HCT116 (cell line): ENCODE results near the gene OR5K4. TPM values are rescaled to one million over a fixed set of nuclear protein-coding genes. Genes with fewer than 3 reads are reported as not detected.

Experiments
- ATAC-seq: fragments of 200-7000 bp; cut with Tn5 transposase; 2 replicates; pipeline ENCODE4 v1.9.1; 2020; ENCODE audit warnings: mild to moderate bottlenecking, moderate library complexity
- BruUV-seq: library from RNA; stranded (reverse); fragments of 400-500 nt; replicated peaks from 2 replicates; lab custom pipeline; 2021; lab: Mats Ljungman, UMichigan
- CTCF ChIA-PET: fragments of 300-600 bp; sonication (Branson Sonifier 250); formaldehyde crosslinking; loops from one replicate; lab custom pipeline; 2021; ENCODE audit warnings: antibody characterized with exemption; lab: Charles Lee
- POLR2A ChIA-PET: fragments of 300-600, 350-600 bp; sonication (Branson Sonifier 250); formaldehyde crosslinking; loops from one replicate; lab custom pipeline; 2021; ENCODE audit warnings: antibody characterized with exemption; lab: Charles Lee
- RAD21 ChIA-PET, 2 experiments: fragments of 300-600 bp; sonication (Branson Sonifier 250); formaldehyde crosslinking; loops; one replicate each; lab custom pipeline; 2023; ENCODE audit warnings: low total read pairs in 2 of 2; ENCODE audit not compliant: uncharacterized antibody in 2 of 2, unreplicated experiment in 2 of 2, low non-redundant PET in 1 of 2; lab: Charles Lee
- DNase-seq: peaks from one replicate; pipeline ENCODE4 v3.0.0-alpha.2; 2010; ENCODE audit warnings: low read depth, low spot score
- H2AFZ ChIP-seq: fragments of 200-600 bp; shearing (Covaris generic), sonication (generic); 2 replicates; pipeline ENCODE4 v1.6.1; 2017; ENCODE audit warnings: low read depth, mixed run types, mixed read lengths, antibody characterized with exemption, low read length; ENCODE audit not compliant: poor library complexity, severe bottlenecking
- H3K27ac ChIP-seq: 2 replicates; pipeline ENCODE4 v1.5.1; 2012; ENCODE audit warnings: low read depth, low read length
- H3K27me3 ChIP-seq: fragments of 200-600 bp; sonication (generic); 2 replicates; pipeline ENCODE4 v1.6.1; 2016; ENCODE audit warnings: mixed run types, low read length, mixed read lengths; ENCODE audit not compliant: insufficient read depth
- H3K36me3 ChIP-seq, 2 experiments: fragments of 200-500 bp in 1 of 2; fragments of 200-600 bp in 1 of 2; sonication (Bioruptor generic) in 1 of 2; sonication (generic) in 1 of 2; 2 replicates each; pipeline versions ENCODE4 v1.5.1 to v1.6.1; 2014 to 2016; ENCODE audit warnings: low read length in 2 of 2, inconsistent platforms in 1 of 2, mixed read lengths in 1 of 2, mixed run types in 1 of 2; ENCODE audit not compliant: insufficient read depth in 2 of 2, control insufficient read depth in 1 of 2
- H3K4me1 ChIP-seq, 2 experiments: fragments of 200-600 bp in 1 of 2; sonication (generic) in 1 of 2; 2 replicates each; pipeline versions ENCODE4 v1.5.1 to v1.6.1; 2012 to 2017; ENCODE audit warnings: low read length in 2 of 2, inconsistent platforms in 1 of 2, mild to moderate bottlenecking in 1 of 2, mixed read lengths in 1 of 2, mixed run types in 1 of 2, moderate library complexity in 1 of 2; ENCODE audit not compliant: insufficient read depth in 2 of 2, control insufficient read depth in 1 of 2
- H3K4me2 ChIP-seq: fragments of 200-600 bp; sonication (generic); 2 replicates; pipeline ENCODE4 v1.6.1; 2017; ENCODE audit warnings: mixed run types, low read length, mixed read lengths
- H3K4me3 ChIP-seq, 2 experiments: fragments of 200-600 bp in 1 of 2; sonication (generic) in 1 of 2; replicated peaks in 1 of 2; 2 replicates each; pipeline ENCODE4 v1.5.1; 2011 to 2016; ENCODE audit warnings: low read length in 2 of 2, control low read depth in 1 of 2, low read depth in 1 of 2, mild to moderate bottlenecking in 1 of 2, mixed read lengths in 1 of 2, mixed run types in 1 of 2
- H3K79me2 ChIP-seq: fragments of 200-600 bp; sonication (generic); 2 replicates; pipeline ENCODE4 v1.6.1; 2017; ENCODE audit warnings: mild to moderate bottlenecking, mixed run types, low read length, moderate library complexity, mixed read lengths; ENCODE audit not compliant: insufficient read depth
- H3K9ac ChIP-seq: fragments of 200-600 bp; sonication (generic); 2 replicates; pipeline ENCODE4 v1.6.1; 2016; ENCODE audit warnings: low read length, mixed read lengths
- H3K9me2 ChIP-seq: fragments of 200-600 bp; sonication (generic), shearing (Covaris generic); 2 replicates; pipeline ENCODE4 v1.6.1; 2017; ENCODE audit warnings: mixed run types, mild to moderate bottlenecking, moderate library complexity; ENCODE audit not compliant: insufficient read depth
- H3K9me3 ChIP-seq, 2 experiments: fragments of 200-500 bp in 1 of 2; fragments of 200-600 bp in 1 of 2; sonication (Bioruptor generic) in 1 of 2; sonication (generic) in 1 of 2; 2 replicates each; pipeline ENCODE4 v1.6.1; 2014 to 2017; ENCODE audit warnings: low read length in 2 of 2, mixed read lengths in 2 of 2, inconsistent platforms in 1 of 2, low read depth in 1 of 2, mild to moderate bottlenecking in 1 of 2, mixed run types in 1 of 2, moderate library complexity in 1 of 2; ENCODE audit not compliant: control insufficient read depth in 1 of 2, insufficient read depth in 1 of 2
- H4K20me1 ChIP-seq: fragments of 200-600 bp; sonication (generic), shearing (Covaris generic); 2 replicates; pipeline ENCODE4 v1.6.1; 2017; ENCODE audit warnings: mixed run types, mild to moderate bottlenecking, moderate library complexity; ENCODE audit not compliant: insufficient read depth
- ATF3 ChIP-seq: IDR thresholded peaks from 2 replicates; pipeline ENCODE4 v1.6.1; 2012
- CBX3 ChIP-seq: IDR thresholded peaks from 2 replicates; pipeline ENCODE4 v1.6.1; 2012; ENCODE audit warnings: low read depth
- CTCF ChIP-seq, 3 experiments: fragments of 200-600 bp in 1 of 3; sonication (generic) in 1 of 3; IDR thresholded peaks in 2 of 3; conservative IDR thresholded peaks in 1 of 3; 2 replicates each; pipeline ENCODE4 v1.5.1; 2012 to 2017; ENCODE audit warnings: low read depth in 2 of 3, low read length in 2 of 3, antibody characterized with exemption in 1 of 3, borderline replicate concordance in 1 of 3, control low read depth in 1 of 3, mild to moderate bottlenecking in 1 of 3, mixed read lengths in 1 of 3, mixed run types in 1 of 3, moderate library complexity in 1 of 3; ENCODE audit not compliant: insufficient read depth in 1 of 3
- ELF1 ChIP-seq: IDR thresholded peaks from 2 replicates; pipeline ENCODE4 v1.6.1; 2012; ENCODE audit warnings: low read depth, borderline replicate concordance
- EZH2 ChIP-seq: fragments of 200-600 bp; sonication (generic); IDR thresholded peaks from 2 replicates; pipeline ENCODE4 v1.6.1; 2017; ENCODE audit warnings: antibody characterized with exemption, mixed run types
- EZH2phosphoT487 ChIP-seq: fragments of 200-600 bp; IDR thresholded peaks from 2 replicates; pipeline ENCODE4 v1.6.1; 2018; ENCODE audit warnings: antibody characterized with exemption, borderline replicate concordance
- FOSL1 ChIP-seq: IDR thresholded peaks from 2 replicates; pipeline ENCODE4 v1.6.1; 2012; ENCODE audit warnings: low read depth
- JUND ChIP-seq: IDR thresholded peaks from 2 replicates; pipeline ENCODE4 v1.6.1; 2012
- MAX ChIP-seq: IDR thresholded peaks from 2 replicates; pipeline ENCODE4 v1.6.1; 2012
- POLR2A ChIP-seq: IDR thresholded peaks from 2 replicates; pipeline ENCODE4 v1.7.0; 2011; ENCODE audit warnings: borderline replicate concordance; ENCODE audit not compliant: insufficient read depth, insufficient read length; ENCODE audit errors: extremely low read depth
- POLR2AphosphoS5 ChIP-seq: IDR thresholded peaks from 2 replicates; pipeline ENCODE4 v1.6.1; 2011; ENCODE audit warnings: mild to moderate bottlenecking, low read depth, low read length, moderate library complexity
- RAD21 ChIP-seq: IDR thresholded peaks from 2 replicates; pipeline ENCODE4 v1.6.1; 2012; ENCODE audit warnings: low read depth, mild to moderate bottlenecking
- SIN3A ChIP-seq: IDR thresholded peaks from 2 replicates; pipeline ENCODE4 v1.6.1; 2012; ENCODE audit warnings: low read depth
- TCF7L2 ChIP-seq: IDR thresholded peaks from 2 replicates; pipeline ENCODE4 v1.7.0; 2011; ENCODE audit warnings: borderline replicate concordance, inconsistent platforms; ENCODE audit not compliant: insufficient read depth, insufficient read length; ENCODE audit errors: extremely low read depth
- YY1 ChIP-seq: IDR thresholded peaks from 2 replicates; pipeline ENCODE4 v1.6.1; 2011; ENCODE audit warnings: low read length, low read depth, moderate library complexity, mild to moderate bottlenecking; ENCODE audit not compliant: insufficient replicate concordance; ENCODE audit errors: extremely low read depth
- intact Hi-C: fragments of 100-400 bp; cut with micrococcal nuclease; formaldehyde crosslinking; loops from 2 replicates; pipeline ENCODE4 v1.10.0; 2022
- total RNA-seq: library from RNA; stranded (reverse); gene quantifications from one replicate; pipeline ENCODE4 v1.2.1, GENCODE V29; 2021; ENCODE audit not compliant: unreplicated experiment

Gene OR5K4
- total RNA-seq, 1 experiment from 2014 or later = not detected

- H3K4me3 ChIP-seq = no peak overlapping the region
- BruUV-seq = no TSS peak
- no peak for DNase-seq
- no peaks in the 10 kb centered on the region for H3K27me3 ChIP-seq
- CTCF ChIA-PET = no interaction called here
- H3K36me3 ChIP-seq = no peaks in the 10 kb centered on the region
- no peak overlapping the region for H3K9ac ChIP-seq
- H3K79me2 ChIP-seq = no peaks in the 10 kb centered on the region
- H2AFZ ChIP-seq = no peak overlapping the region
- H3K27ac ChIP-seq = no peak overlapping the region
- intact Hi-C loops = loop anchor here (10.0 kb wide), 1 partner anchor 492 kb away; no protein-coding TSS in a partner anchor
- RAD21 ChIA-PET = no interaction called here
- H3K4me2 ChIP-seq = no peak overlapping the region
- TF ChIP-seq ELF1 = no peak
- no peak for TF ChIP-seq SIN3A
- no peaks in the 10 kb centered on the region for H3K4me1 ChIP-seq
- no peaks in the 10 kb centered on the region for H4K20me1 ChIP-seq
- H3K9me2 ChIP-seq = no peaks in the 10 kb centered on the region
- no peaks in the 10 kb centered on the region for H3K9me3 ChIP-seq
- POLR2A ChIA-PET = no interaction called here
- ATAC-seq = no peak
Observed at GRCh38 chr3:98322686-98323085, 31.0 kb upstream of the OR5K4 start.

- no peak for DNase-seq
- H3K9me3 ChIP-seq = no peaks in the 10 kb centered on the region
- RAD21 ChIA-PET = no interaction called here
- no peak overlapping the region for H3K4me3 ChIP-seq
- intact Hi-C loops = loop anchor here (10.0 kb wide), 1 partner anchor 491 kb away; no protein-coding TSS in a partner anchor
- no peaks in the 10 kb centered on the region for H3K4me1 ChIP-seq
- BruUV-seq = no TSS peak
- no peak for ATAC-seq
- no peak overlapping the region for H3K9ac ChIP-seq
- H2AFZ ChIP-seq = no peak overlapping the region
- no peaks in the 10 kb centered on the region for H3K36me3 ChIP-seq
- H4K20me1 ChIP-seq = no peaks in the 10 kb centered on the region
- H3K9me2 ChIP-seq = no peaks in the 10 kb centered on the region
- no peaks in the 10 kb centered on the region for H3K79me2 ChIP-seq
- no peaks in the 10 kb centered on the region for H3K27me3 ChIP-seq
- H3K4me2 ChIP-seq = no peak overlapping the region
- CTCF ChIA-PET = no interaction called here
- POLR2A ChIA-PET = no interaction called here
- H3K27ac ChIP-seq = no peak overlapping the region
- TF ChIP-seq TCF7L2 = no peak
- TF ChIP-seq ATF3 = no peak
- TF ChIP-seq RAD21 = no peak
- TF ChIP-seq POLR2AphosphoS5 = no peak
- TF ChIP-seq SIN3A = no peak
- TF ChIP-seq ELF1 = no peak
- no peak for TF ChIP-seq CBX3
- no peak for TF ChIP-seq JUND
- no peak for TF ChIP-seq CTCF (IDR thresholded peaks at IDR 0.05 in 2 of 3, conservative IDR thresholded peaks at IDR 0.05 in 1 of 3; ENCODE audit: borderline replicate concordance in 1 of 3, insufficient read depth in 1 of 3, low read depth in 2 of 3, low read length in 2 of 3)
- TF ChIP-seq YY1 = no peak
- TF ChIP-seq EZH2 = no peak
- no peak for TF ChIP-seq POLR2A
- TF ChIP-seq EZH2phosphoT487 = no peak
- no peak for TF ChIP-seq MAX
- TF ChIP-seq FOSL1 = no peak
- TF ChIP-seq, all 23 proteins: peak for 0
Observed at GRCh38 chr3:98323425-98323824, 30.2 kb upstream of the OR5K4 start.
